Brain microvascular endothelial cell (primary cell): ENCODE measurements around the gene DNAJC21.

Experiments
- DNase-seq: peaks from one replicate; pipeline ENCODE4 v3.0.0-alpha.2; 2020
- H3K27ac ChIP-seq: fragments of 250-450 bp; sonication (Bioruptor Pico); 2 replicates; pipeline ENCODE4 v1.5.1; 2020; ENCODE audit warnings: mild to moderate bottlenecking, moderate library complexity
- H3K27me3 ChIP-seq: fragments of 250-450 bp; sonication (Bioruptor Pico); replicated peaks from 2 replicates; pipeline ENCODE4 v1.5.1; 2020; ENCODE audit warnings: mild to moderate bottlenecking
- H3K36me3 ChIP-seq: fragments of 250-450 bp; sonication (Bioruptor Pico); replicated peaks from 2 replicates; pipeline ENCODE4 v1.5.1; 2020; ENCODE audit warnings: mild to moderate bottlenecking
- H3K4me3 ChIP-seq: 2 replicates; pipeline ENCODE4 v1.5.1; 2011; ENCODE audit warnings: low read depth, mild to moderate bottlenecking, control low read depth, low read length, moderate library complexity
- in situ Hi-C: cut with HindIII; loops from 2 replicates; pipeline ENCODE4 v1.10.0; 2017; ENCODE audit warnings: low sequenced_read_pairs, low pct_ligation_motif_present
- TF ChIP-seq, protein P1 (sequence below): IDR thresholded peaks from 2 replicates; pipeline ENCODE4 v1.5.1; 2011; ENCODE audit warnings: low read depth, mild to moderate bottlenecking, moderate library complexity, low read length, control low read depth, inconsistent platforms; ENCODE audit errors: missing control alignments

Gene DNAJC21

DNA sequence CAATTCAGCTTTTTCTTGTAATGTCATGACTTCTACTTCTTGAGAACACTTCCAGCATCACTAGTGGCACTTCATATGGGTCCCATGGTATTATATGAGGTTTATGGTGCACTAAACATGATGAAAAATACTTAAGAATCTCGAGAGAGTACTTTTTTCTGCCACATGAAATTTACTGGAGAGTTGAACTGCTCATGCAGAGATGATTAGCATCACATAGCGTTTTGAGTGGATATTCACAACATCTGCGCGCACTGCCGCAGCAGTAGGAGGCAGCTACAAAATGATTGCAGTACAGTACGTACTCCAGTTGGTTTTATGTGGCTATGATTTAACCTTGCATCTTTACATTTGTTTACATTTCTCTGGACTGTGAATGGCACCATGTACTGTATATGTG, 28.7 kb upstream of the DNAJC21 start:
- in situ Hi-C loops, result loop anchor here (25.0 kb wide), 1 partner anchor 413 kb away; no protein-coding TSS in a partner anchor
- TF ChIP-seq, protein P1, sequence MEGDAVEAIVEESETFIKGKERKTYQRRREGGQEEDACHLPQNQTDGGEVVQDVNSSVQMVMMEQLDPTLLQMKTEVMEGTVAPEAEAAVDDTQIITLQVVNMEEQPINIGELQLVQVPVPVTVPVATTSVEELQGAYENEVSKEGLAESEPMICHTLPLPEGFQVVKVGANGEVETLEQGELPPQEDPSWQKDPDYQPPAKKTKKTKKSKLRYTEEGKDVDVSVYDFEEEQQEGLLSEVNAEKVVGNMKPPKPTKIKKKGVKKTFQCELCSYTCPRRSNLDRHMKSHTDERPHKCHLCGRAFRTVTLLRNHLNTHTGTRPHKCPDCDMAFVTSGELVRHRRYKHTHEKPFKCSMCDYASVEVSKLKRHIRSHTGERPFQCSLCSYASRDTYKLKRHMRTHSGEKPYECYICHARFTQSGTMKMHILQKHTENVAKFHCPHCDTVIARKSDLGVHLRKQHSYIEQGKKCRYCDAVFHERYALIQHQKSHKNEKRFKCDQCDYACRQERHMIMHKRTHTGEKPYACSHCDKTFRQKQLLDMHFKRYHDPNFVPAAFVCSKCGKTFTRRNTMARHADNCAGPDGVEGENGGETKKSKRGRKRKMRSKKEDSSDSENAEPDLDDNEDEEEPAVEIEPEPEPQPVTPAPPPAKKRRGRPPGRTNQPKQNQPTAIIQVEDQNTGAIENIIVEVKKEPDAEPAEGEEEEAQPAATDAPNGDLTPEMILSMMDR, result no peak
- Histone ChIP-seq H3K36me3 (no peaks in the 10 kb centered on the region), H3K4me3 (no peak overlapping the region), H3K27ac (no peak overlapping the region), H3K27me3 (no peaks in the 10 kb centered on the region)
- no peak for DNase-seq

DNA sequence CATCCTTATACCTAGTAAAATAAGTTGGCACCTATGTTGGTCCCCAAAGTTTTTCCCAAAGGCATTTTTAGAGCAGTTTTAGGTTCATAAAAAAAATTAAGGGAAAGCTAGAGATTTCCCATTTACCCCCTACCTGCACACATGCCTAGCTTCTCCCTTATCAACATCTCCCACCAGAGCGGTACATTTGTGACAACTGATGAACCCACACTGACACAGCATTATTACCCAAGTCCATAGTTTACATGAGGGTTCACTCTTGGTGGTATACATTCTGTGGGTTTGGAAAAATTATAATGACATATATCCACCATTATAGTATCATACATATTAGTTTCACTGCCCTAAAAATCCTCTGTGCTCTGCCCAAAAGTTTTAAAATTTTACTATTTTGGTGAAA, 26.1 kb upstream of the DNAJC21 start:
- DNase-seq, result no peak
- TF ChIP-seq, protein P1, result no peak
- no peak overlapping the region for H3K27ac ChIP-seq
- H3K27me3 ChIP-seq, result no peaks in the 10 kb centered on the region
- no peaks in the 10 kb centered on the region for H3K36me3 ChIP-seq
- in situ Hi-C loops, result loop anchor here (25.0 kb wide), 1 partner anchor 416 kb away; no protein-coding TSS in a partner anchor
- H3K4me3 ChIP-seq, result no peak overlapping the region

GRCh38 chr5:34905564-34905963, 23.8 kb upstream of the DNAJC21 start:
- no peaks in the 10 kb centered on the region for H3K27me3 ChIP-seq
- TF ChIP-seq, protein P1, result peak; percentile 67
- in situ Hi-C loops, result loop anchor here (25.0 kb wide), 1 partner anchor 418 kb away; no protein-coding TSS in a partner anchor
- no peak overlapping the region for H3K4me3 ChIP-seq
- H3K27ac ChIP-seq, result no peak overlapping the region
- no peak for DNase-seq
- H3K36me3 ChIP-seq, result no peaks in the 10 kb centered on the region

- Histone ChIP-seq H3K36me3 (peaks cover 9% of the 10 kb centered on the region), H3K27me3 (no peaks in the 10 kb centered on the region), H3K27ac (no peak overlapping the region), H3K4me3 (no peak overlapping the region)
- no peak for DNase-seq
- TF ChIP-seq, protein P1, result no peak
- in situ Hi-C loops, result loop anchor here (25.0 kb wide), 1 partner anchor 426 kb away; no protein-coding TSS in a partner anchor
Measured at GRCh38 chr5:34913072-34913471, 16.3 kb upstream of the DNAJC21 start.

- Histone ChIP-seq H3K4me3 (peak overlapping the region; percentile 95), H3K36me3 (peaks cover 9% of the 10 kb centered on the region), H3K27me3 (no peaks in the 10 kb centered on the region), H3K27ac (peak overlapping the region; percentile 79)
- DNase-seq, result peak; percentile 13
- in situ Hi-C loops, result loop anchor here (25.0 kb wide), 1 partner anchor 427 kb away; no protein-coding TSS in a partner anchor
- TF ChIP-seq, protein P1, result no peak
Measured at GRCh38 chr5:34914671-34915138, 14.7 kb upstream of the DNAJC21 start.
